K562 (cell line): ENCODE results near the gene EPB41L1. TPM values are rescaled to one million over a fixed set of nuclear protein-coding genes. Genes with fewer than 3 reads are reported as not detected.

Experiments used
- ATAC-seq: fragments of 200-7000 bp; cut with Tn5 transposase; 3 replicates; pipeline ENCODE4 v1.9.1; 2020; ENCODE audit warnings: moderate library complexity
- BruUV-seq: library from RNA; stranded (reverse); fragments of 400-500 nt; replicated peaks from 2 replicates; lab custom pipeline; 2021; lab: Mats Ljungman, UMichigan
- CTCF ChIA-PET: fragments of 300-600 bp; formaldehyde crosslinking; extraction: SDS; loops from one replicate; lab custom pipeline; 2021; ENCODE audit warnings: low intra/inter-chr PET ratio; lab: Yijun Ruan, JAX
- POLR2A ChIA-PET: fragments of 300-600, 350-650 bp; sonication (Branson Sonifier 250); formaldehyde crosslinking; extraction: SDS; loops from one replicate; lab custom pipeline; 2021; ENCODE audit warnings: antibody characterized with exemption, inconsistent platforms; lab: Yijun Ruan, JAX
- DNase-seq, 4 experiments: peaks; one replicate each; pipeline versions ENCODE4 v3.0.0 to v3.0.0-alpha.2; 2011 to 2018; ENCODE audit warnings: low spot score in 3 of 4, mixed read lengths in 3 of 4; ENCODE audit errors: extremely low read depth in 1 of 4
- FAIRE-seq: peaks from 2 replicates; lab custom pipeline; 2011; peaks lifted over from hg19 to GRCh38; lab: Jason Lieb, UNC
- H2AFZ ChIP-seq: 2 replicates; pipeline ENCODE4 v1.6.0; 2011; ENCODE audit warnings: low read depth, low read length, control low read depth, inconsistent platforms
- H3K27ac ChIP-seq: fragments of 200-600 bp; 3 replicates; pipeline ENCODE4 v1.8.0; 2011; ENCODE audit warnings: low read depth, mild to moderate bottlenecking, control low read depth, inconsistent platforms, low read length, moderate library complexity, mixed read lengths; ENCODE audit errors: extremely low read depth
- H3K27me3 ChIP-seq, 2 experiments: fragments of 300-600 bp in 1 of 2; 2 replicates in 1 of 2; 3 replicates in 1 of 2; pipeline versions ENCODE4 v1.6.0 to v1.8.0; 2011; ENCODE audit warnings: inconsistent platforms in 2 of 2, low read length in 2 of 2, mild to moderate bottlenecking in 1 of 2, mixed read lengths in 1 of 2, moderate library complexity in 1 of 2; ENCODE audit not compliant: control insufficient read depth in 2 of 2, insufficient read depth in 2 of 2
- H3K36me3 ChIP-seq: fragments of 300-600 bp; 3 replicates; pipeline ENCODE4 v1.8.0; 2011; ENCODE audit warnings: mild to moderate bottlenecking, low read length, inconsistent platforms; ENCODE audit not compliant: control insufficient read depth, insufficient read depth
- H3K4me1 ChIP-seq, 2 experiments: fragments of 200-600 bp in 1 of 2; replicated peaks in 1 of 2; 2 replicates in 1 of 2; 3 replicates in 1 of 2; pipeline versions ENCODE4 v1.5.1 to v1.8.0; 2011; ENCODE audit warnings: inconsistent platforms in 2 of 2, low read length in 2 of 2, mild to moderate bottlenecking in 1 of 2, mixed read lengths in 1 of 2, moderate library complexity in 1 of 2; ENCODE audit not compliant: control insufficient read depth in 2 of 2, insufficient read depth in 2 of 2
- H3K4me2 ChIP-seq: 2 replicates; pipeline ENCODE4 v1.6.1; 2011; ENCODE audit warnings: low read length, control low read depth, inconsistent platforms, mixed read lengths; ENCODE audit not compliant: insufficient read depth
- H3K4me3 ChIP-seq: fragments of 200-600 bp; sonication (generic), shearing (Covaris generic); 2 replicates; pipeline ENCODE4 v1.5.1; 2016; ENCODE audit warnings: control low read depth, inconsistent platforms
- H3K79me2 ChIP-seq: fragments of 200-600 bp; 3 replicates; pipeline ENCODE4 v1.8.0; 2011; ENCODE audit warnings: low read length, inconsistent platforms; ENCODE audit not compliant: control insufficient read depth, insufficient read depth
- H3K9ac ChIP-seq, 2 experiments: 2 replicates each; pipeline versions ENCODE4 v1.6.0 to v1.6.1; 2011; ENCODE audit warnings: low read depth in 2 of 2, low read length in 2 of 2, control low read depth in 1 of 2, inconsistent platforms in 1 of 2, mild to moderate bottlenecking in 1 of 2, mixed read lengths in 1 of 2; ENCODE audit not compliant: insufficient read depth in 1 of 2
- H3K9me1 ChIP-seq: one replicate; pipeline ENCODE4 v1.6.0; 2011; ENCODE audit warnings: inconsistent platforms, mild to moderate bottlenecking, low read length, moderate library complexity; ENCODE audit not compliant: control insufficient read depth, insufficient read depth
- H3K9me3 ChIP-seq: replicated peaks from 2 replicates; pipeline ENCODE4 v1.5.1; 2011; ENCODE audit warnings: low read depth, low read length, inconsistent platforms; ENCODE audit not compliant: control insufficient read depth, insufficient read depth
- H4K20me1 ChIP-seq: replicated peaks from 2 replicates; pipeline ENCODE4 v1.6.1; 2011; ENCODE audit warnings: low read length, inconsistent platforms, mixed read lengths; ENCODE audit not compliant: control insufficient read depth, insufficient read depth
- CXXC5 ChIP-seq: fragments of 250-450 bp; sonication (Bioruptor Pico); IDR thresholded peaks from 2 replicates; pipeline ENCODE4 v1.8.0; 2022; ENCODE audit warnings: inconsistent platforms, mild to moderate bottlenecking, moderate library complexity
- DDX20 ChIP-seq: fragments of 450-650 bp; IDR thresholded peaks from 2 replicates; pipeline ENCODE4 v1.6.1; 2016; ENCODE audit warnings: missing genetic modification characterization, low read depth, mild to moderate bottlenecking, missing compliant biosample characterization, moderate library complexity
- KAT2B ChIP-seq: IDR thresholded peaks from one replicate; pipeline ENCODE4 v1.6.1; 2012; ENCODE audit warnings: low read depth, mild to moderate bottlenecking, control low read depth, inconsistent platforms, low read length, moderate library complexity
- KAT8 ChIP-seq: fragments of 450-650 bp; IDR thresholded peaks from 2 replicates; pipeline ENCODE4 v1.6.1; 2016; ENCODE audit warnings: low read depth, mild to moderate bottlenecking
- MTF1 ChIP-seq: fragments of 250-450 bp; sonication (Bioruptor Pico); IDR thresholded peaks from 2 replicates; pipeline ENCODE4 v1.9.0; 2021; ENCODE audit warnings: moderate library complexity, mild to moderate bottlenecking, inconsistent platforms, borderline replicate concordance
- POLR2G ChIP-seq: fragments of 200-400 bp; formaldehyde crosslinking; IDR thresholded peaks from 2 replicates; pipeline ENCODE4 v1.6.1; 2017; ENCODE audit warnings: low read depth, mild to moderate bottlenecking, antibody characterized with exemption, low read length, moderate library complexity
- TBP ChIP-seq: optimal IDR thresholded peaks from 2 replicates; pipeline ENCODE3; 2011; ENCODE audit warnings: low read depth, low read length, improper control_type of control experiment
- TSC22D4 ChIP-seq: fragments of 450-650 bp; IDR thresholded peaks from 2 replicates; pipeline ENCODE4 v1.6.1; 2016; ENCODE audit warnings: missing genetic modification characterization, missing biosample characterization, control low read depth
- ZNF263 ChIP-seq: sonication (generic); formaldehyde crosslinking; IDR thresholded peaks from 2 replicates; pipeline ENCODE4 v1.8.0; 2022; ENCODE audit warnings: mild to moderate bottlenecking, missing genetic modification reagents, borderline replicate concordance
- ZNF551 ChIP-seq: fragments of 250-450 bp; sonication (Bioruptor Pico); IDR thresholded peaks from 2 replicates; pipeline ENCODE4 v1.5.0; 2021; ENCODE audit warnings: mild to moderate bottlenecking, moderate library complexity
- ZNF77 ChIP-seq: fragments of 250-450 bp; sonication (Bioruptor Pico); IDR thresholded peaks from 2 replicates; pipeline ENCODE4 v1.5.0; 2020
- WGBS: fragments of 100-300 bp; shearing (Covaris generic); methylation state at CpG from one replicate; pipeline ENCODE4 v1.1.6; 2016; ENCODE audit warnings: low coverage, mixed read lengths; ENCODE audit not compliant: insufficient coverage; ENCODE audit errors: missing lambda C conversion rate; 5-methylcytosine and 5-hydroxymethylcytosine counted together
- in situ Hi-C: fragments of 300-500 bp; cut with MboI; formaldehyde crosslinking; loops from 4 replicates; pipeline ENCODE4 v1.15.0; 2018; ENCODE audit warnings: inconsistent platforms, mixed read lengths
- intact Hi-C: fragments of 100-400 bp; cut with micrococcal nuclease; formaldehyde crosslinking; loops from 2 replicates; pipeline ENCODE4 v1.14.2; 2022
- polyA plus RNA-seq, 8 experiments: library from polyadenylated mRNA; depleted of rRNA in 4 of 8; stranded (reverse) in 5 of 8; unstranded in 3 of 8; fragments of >200 nt; fragmentation: Nextera tagmentation in 2 of 8; fragmentation: Illumina TruSeq in 1 of 8; extraction: Ambion mirVana in 2 of 8; extraction: Trizol in 1 of 8; gene quantifications; 2 replicates each; pipeline versions ENCODE4 v1.2.1 to v1.2.3, GENCODE V29; 2011 to 2014; ENCODE audit warnings: inconsistent platforms in 1 of 8, missing spikeins in 1 of 8
- total RNA-seq, 7 experiments: library from RNA; depleted of rRNA in 6 of 7; stranded (reverse); fragments of >200 nt in 6 of 7; fragmentation: Illumina TruSeq in 2 of 7; extraction: Trizol in 2 of 7; gene quantifications; 2 replicates each; pipeline versions ENCODE4 v1.2.1 to v1.2.3, GENCODE V29; 2011 to 2021; ENCODE audit warnings: low replicate concordance in 1 of 7

Gene EPB41L1
- total and polyA plus RNA-seq, 9 of the 15 experiments (the other 6 are each of a cell fraction or from before 2014, with no cell fraction given): 0.11 to 4.3 (median 1.3) TPM

- no peaks in the 10 kb centered on the region for H3K9me3 ChIP-seq
- peaks cover 0 to under 1% of the 10 kb centered on the region in 2 experiments; a peak in 2 of 5 replicates for H3K4me1 ChIP-seq
- ChIA-PET CTCF (no interaction called here), POLR2A (no interaction called here)
- H2AFZ ChIP-seq: no peak overlapping the region
- BruUV-seq: no TSS peak
- WGBS: 4% methylated on average over 2 of the region's 3 CpGs
- H3K9ac ChIP-seq: no peak overlapping the region
- ATAC-seq: no peak
- no peak for TF ChIP-seq TSC22D4 (tag)
- TF ChIP-seq TBP: no peak
- no peak for TF ChIP-seq POLR2G
- TF ChIP-seq KAT2B: no peak
- TF ChIP-seq MTF1 (CRISPR knock-in tag): no peak
- no peak for TF ChIP-seq CXXC5 (CRISPR knock-in tag)
- TF ChIP-seq KAT8: no peak
- no peak for TF ChIP-seq DDX20 (tag)
- TF ChIP-seq ZNF551 (CRISPR knock-in tag): no peak
- TF ChIP-seq ZNF77: no peak
- no peak for TF ChIP-seq ZNF263 (CRISPR knock-in tag)
- DNase-seq: no peak
- no peak overlapping the region for H3K4me2 ChIP-seq
- no peaks in the 10 kb centered on the region for H3K79me2 ChIP-seq
- H3K27me3 ChIP-seq: peaks cover 13 to 55% of the 10 kb centered on the region in 2 experiments
- no peak overlapping the region for H3K27ac ChIP-seq
- intact Hi-C loops: no loop called here
- H3K9me1 ChIP-seq: no peaks in the 10 kb centered on the region
- FAIRE-seq: no peak
- in situ Hi-C loops: no loop called here
- no peaks in the 10 kb centered on the region for H4K20me1 ChIP-seq
- H3K36me3 ChIP-seq: no peaks in the 10 kb centered on the region
- H3K4me3 ChIP-seq: no peak overlapping the region
Measured at GRCh38 chr20:36230019-36230418, 75.5 kb downstream of the EPB41L1 start.
